Thymus (tissue), 11 donors: Measurements from ENCODE around the gene ATCAY. TPM values are rescaled to one million over a fixed set of nuclear protein-coding genes. Genes with fewer than 3 reads are reported as not detected.

ENCODE experiments used
- DNase-seq, 9 donors: peaks; one replicate each; pipeline ENCODE4 v3.0.0-alpha.2; 2013; ENCODE audit warnings: low spot score in 9 of 9, low read depth in 6 of 9, missing footprints in 1 of 9
- H3K27ac ChIP-seq, 2 donors: one replicate each; pipeline ENCODE4 v1.5.1; 2013; ENCODE audit warnings: control low read depth in 1 of 2, low read depth in 1 of 2, low read length in 1 of 2, mild to moderate bottlenecking in 1 of 2, moderate library complexity in 1 of 2
- H3K27me3 ChIP-seq, 2 donors: one replicate each; pipeline ENCODE4 v1.5.1; 2013; ENCODE audit warnings: low read length in 1 of 2; ENCODE audit not compliant: control insufficient read depth in 2 of 2, insufficient read depth in 1 of 2
- H3K36me3 ChIP-seq, 2 donors: one replicate each; pipeline ENCODE4 v1.5.1; 2013; ENCODE audit warnings: low read length in 1 of 2, mild to moderate bottlenecking in 1 of 2, moderate library complexity in 1 of 2; ENCODE audit not compliant: control insufficient read depth in 2 of 2, insufficient read depth in 2 of 2
- H3K4me1 ChIP-seq, 2 donors: one replicate each; pipeline ENCODE4 v1.5.1; 2013; ENCODE audit warnings: low read length in 2 of 2; ENCODE audit not compliant: control insufficient read depth in 2 of 2, insufficient read depth in 2 of 2
- H3K4me3 ChIP-seq, 2 donors: one replicate each; pipeline ENCODE4 v1.5.1; 2013; ENCODE audit warnings: low read length in 2 of 2, control low read depth in 1 of 2, mild to moderate bottlenecking in 1 of 2
- H3K9me3 ChIP-seq, 2 donors: one replicate each; pipeline ENCODE4 v1.5.1; 2013; ENCODE audit warnings: low read length in 1 of 2, mild to moderate bottlenecking in 1 of 2; ENCODE audit not compliant: control insufficient read depth in 2 of 2, insufficient read depth in 1 of 2
- WGBS: extraction: QIAGEN DNeasy Blood & Tissue Kit; methylation state at CpG from one replicate; pipeline ENCODE4 v1.1.7; 2013; 5-methylcytosine and 5-hydroxymethylcytosine counted together
- polyA plus RNA-seq: library from polyadenylated mRNA; stranded (reverse); fragments of 200-250 nt; gene quantifications from one replicate; pipeline ENCODE4 v1.2.3, GENCODE V29; 2013
- total RNA-seq: library from RNA; stranded (reverse); fragments of 120-200 nt; gene quantifications from one replicate; pipeline ENCODE4 v1.2.4, GENCODE V29; 2013
- donor health status: healthy.

ATCAY gene
- total and polyA plus RNA-seq, 2 donors: 0.09 TPM

DNA sequence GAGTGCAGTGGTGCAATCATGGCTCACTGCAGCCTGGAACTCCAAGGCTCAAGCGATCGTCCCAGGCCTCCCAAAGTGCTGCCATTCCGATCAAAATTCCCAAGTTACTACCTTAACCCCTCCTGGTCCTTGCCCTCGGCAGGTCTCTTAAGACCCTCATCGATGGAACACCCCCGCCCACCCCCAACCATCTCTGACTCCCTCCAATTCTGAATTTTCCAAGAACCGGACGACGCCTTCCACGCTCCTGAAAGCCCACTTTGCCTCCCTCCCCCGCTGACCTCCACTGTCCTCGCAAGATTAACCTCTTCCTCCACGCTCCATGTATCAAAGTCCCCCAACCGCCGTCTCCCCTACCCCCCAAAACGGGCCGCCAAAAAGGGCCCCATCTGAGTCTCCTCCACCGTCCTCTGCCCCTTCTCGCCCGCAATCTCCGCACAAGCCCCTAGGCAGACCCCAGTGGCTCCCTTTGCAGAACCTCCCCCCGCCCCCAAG is 89.9 kb downstream of the ATCAY start:
- Histone ChIP-seq H3K36me3 (peaks cover 29 to 44% of the 10 kb centered on the region in 2 donors), H3K27me3 (no peaks in the 10 kb centered on the region), H3K4me3 (peak overlapping the region; percentile 87 to 93), H3K9me3 (no peaks in the 10 kb centered on the region), H3K4me1 (peaks cover 11 to 24% of the 10 kb centered on the region in 2 donors), H3K27ac (peak overlapping the region; percentile 62 to 90)
- no peak for DNase-seq
- WGBS: 3% methylated on average over 21 of the region's 22 CpGs

DNA sequence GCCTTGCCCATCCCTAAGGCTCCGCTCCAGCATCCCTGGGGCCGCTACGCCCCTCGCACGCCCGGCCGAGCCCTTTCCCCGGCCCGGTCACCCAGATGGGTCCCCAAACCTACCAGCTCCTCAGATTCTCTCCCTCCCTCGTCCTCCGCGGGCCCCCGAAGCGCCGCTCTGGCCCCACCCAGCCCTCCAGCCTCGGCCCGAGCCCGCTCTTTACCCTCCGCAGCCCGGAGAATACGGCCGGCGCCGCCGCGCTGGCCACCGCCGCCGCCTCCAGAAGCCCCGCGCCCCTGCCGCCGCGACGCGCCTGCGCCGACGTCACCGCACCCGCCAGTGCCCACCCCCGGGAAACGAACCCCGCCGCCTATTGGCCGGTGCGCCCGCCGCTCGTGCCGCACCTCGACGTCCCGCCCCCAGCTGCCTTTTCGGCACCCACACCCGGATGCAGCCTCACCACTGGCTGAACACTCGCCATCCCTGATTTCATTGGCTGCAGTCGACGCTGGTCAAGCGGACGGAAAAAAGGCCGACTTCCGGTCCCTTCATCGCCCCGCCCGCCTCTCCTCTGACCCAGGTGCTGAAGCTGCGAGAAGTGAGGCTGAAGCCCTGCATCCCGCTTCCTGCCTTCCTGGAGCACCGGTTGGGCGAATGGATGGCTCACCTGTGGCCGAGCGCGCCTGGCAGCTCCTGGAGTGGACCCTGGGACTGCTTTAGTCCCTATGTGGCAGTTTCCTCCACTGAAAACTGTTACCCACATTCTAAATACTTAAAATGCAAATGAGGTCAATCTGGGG is 90.5 kb downstream of the ATCAY start, which contains the start of gene DAPK3:
DAPK3 (minus strand) TSS at position 292 of the 791 bp plus-strand sequence. CDS start 1,364 bp downstream, outside the sequence.
- Histone ChIP-seq H3K4me3 (peak within 1 kb of the TSS; percentile 87 to 93), H3K9me3 (no peaks in the 10 kb centered on the region), H3K4me1 (peaks cover 11 to 24% of the 10 kb centered on the region in 2 donors), H3K27ac (peak within 1 kb of the TSS; percentile 62 to 90), H3K27me3 (no peaks in the 10 kb centered on the region), H3K36me3 (peaks cover 33 to 44% of the 10 kb centered on the region in 2 donors)
- 2% methylated on average over 73 of the region's 73 CpGs for WGBS
- DNase-seq: peak; percentile 61 to 92 (median 82)

DNA sequence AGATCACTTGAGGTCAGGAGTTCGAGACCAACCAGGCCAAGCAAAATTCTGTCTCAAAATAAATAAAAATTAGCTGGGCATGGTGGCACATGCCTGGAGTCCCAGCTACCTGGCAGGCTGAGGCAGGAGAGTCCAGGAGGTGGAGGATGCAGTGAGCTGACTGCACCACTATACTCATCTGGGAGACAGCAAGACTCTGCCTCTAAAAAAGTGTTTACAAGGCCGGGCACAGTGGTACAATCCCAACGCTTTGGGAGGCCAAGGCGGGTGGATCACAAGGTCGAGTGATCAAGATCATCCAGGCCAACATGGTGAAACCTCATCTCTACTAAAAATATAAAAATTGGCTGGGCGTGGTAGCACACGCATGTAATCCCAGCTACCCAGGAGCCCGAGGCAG is 94.7 kb downstream of the ATCAY start:
- WGBS: 98% methylated on average over 8 of the region's 8 CpGs
- H3K27ac ChIP-seq: no peak overlapping the region
- H3K9me3 ChIP-seq: peaks cover 1 to 6% of the 10 kb centered on the region in 2 donors
- no peak for DNase-seq
- no peak overlapping the region for H3K4me3 ChIP-seq
- H3K27me3 ChIP-seq: peaks cover 0 to 2% of the 10 kb centered on the region in 2 donors
- peaks cover 4 to 9% of the 10 kb centered on the region in 2 donors for H3K4me1 ChIP-seq
- peaks cover 48 to 52% of the 10 kb centered on the region in 2 donors for H3K36me3 ChIP-seq

DNA sequence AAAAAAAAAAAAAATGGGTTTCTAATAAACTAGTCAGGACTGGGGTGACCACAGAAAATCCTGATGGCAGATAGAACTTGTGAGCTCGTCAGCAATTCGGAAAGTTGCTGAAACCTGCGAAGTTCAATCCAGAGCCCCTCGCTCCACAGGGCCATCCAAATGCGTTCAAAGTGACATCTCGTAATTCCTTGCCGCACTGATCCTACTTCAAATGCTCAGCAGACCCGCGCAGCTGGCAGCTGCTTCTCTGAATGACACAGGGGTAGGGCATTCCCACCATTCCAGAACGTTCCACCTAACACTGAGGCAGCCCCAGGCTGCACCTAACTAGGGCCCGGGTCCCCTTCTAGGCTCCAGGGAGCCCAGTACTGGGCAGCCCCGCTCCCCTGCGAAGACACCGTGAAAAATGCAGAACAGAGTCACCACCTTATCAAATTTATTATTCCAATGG is 95.2 kb downstream of the ATCAY start:
- no peak overlapping the region for H3K27ac ChIP-seq
- peaks cover 54 to 57% of the 10 kb centered on the region in 2 donors for H3K36me3 ChIP-seq
- H3K27me3 ChIP-seq: peaks cover 0 to 2% of the 10 kb centered on the region in 2 donors
- H3K4me1 ChIP-seq: peaks cover 3 to 5% of the 10 kb centered on the region in 2 donors
- no peak for DNase-seq
- 96% methylated on average over 14 of the region's 14 CpGs for WGBS
- H3K9me3 ChIP-seq: peaks cover 1 to 6% of the 10 kb centered on the region in 2 donors
- H3K4me3 ChIP-seq: no peak overlapping the region

DNA sequence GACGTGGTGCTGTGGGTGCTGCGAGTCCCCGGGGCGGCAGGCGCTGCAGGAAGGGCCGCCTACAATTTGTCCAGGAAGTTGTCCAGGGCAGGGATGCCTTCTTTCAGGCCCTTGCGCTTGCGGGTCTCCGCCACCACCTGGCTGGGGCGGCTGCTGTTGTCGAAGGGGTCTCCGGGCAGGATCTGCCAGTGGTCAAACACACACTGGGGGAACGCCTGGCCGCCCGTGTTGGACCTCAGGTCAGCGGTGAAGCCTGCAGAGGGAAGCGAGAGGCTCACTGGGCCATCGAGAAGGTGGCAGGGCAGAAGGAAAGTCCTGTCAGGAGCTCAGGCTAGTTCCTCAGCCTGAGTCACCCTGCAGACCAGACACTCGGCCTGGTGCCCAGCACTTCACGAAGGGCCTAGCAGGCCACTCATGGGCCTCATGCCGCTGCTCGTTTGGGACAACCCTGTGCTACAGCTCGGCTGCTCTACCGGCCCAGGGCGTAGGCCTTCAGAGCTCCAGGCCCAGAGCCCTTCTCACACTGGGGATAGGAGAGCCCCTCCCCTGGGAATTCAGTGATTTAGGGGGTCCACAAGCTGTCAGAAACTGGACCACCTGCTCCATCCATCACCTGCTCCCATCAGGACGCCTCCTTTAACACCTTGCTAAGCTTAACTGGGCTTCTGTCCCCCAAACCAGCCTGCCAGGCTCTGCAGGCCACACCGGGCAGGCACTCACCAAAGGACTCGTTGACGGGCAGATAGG is 96.2 kb downstream of the ATCAY start:
- 95% methylated on average over 29 of the region's 29 CpGs for WGBS
- no peaks in the 10 kb centered on the region for H3K4me1 ChIP-seq
- DNase-seq: no peak
- no peak overlapping the region for H3K4me3 ChIP-seq
- no peak overlapping the region for H3K27ac ChIP-seq
- H3K27me3 ChIP-seq: peaks cover 0 to 2% of the 10 kb centered on the region in 2 donors
- H3K9me3 ChIP-seq: peaks cover 1 to 6% of the 10 kb centered on the region in 2 donors
- peaks cover 64 to 67% of the 10 kb centered on the region in 2 donors for H3K36me3 ChIP-seq

Other genes with a start within 250 kb of the ATCAY start
- 3.4 TPM for gene PIP5K1C, start 180.2 kb upstream of the ATCAY start, total RNA-seq
- 14.0 TPM for gene PIP5K1C, start 180.2 kb upstream of the ATCAY start, polyA plus RNA-seq
- 1.4 TPM for gene TJP3, start 172.3 kb upstream of the ATCAY start, total RNA-seq
- gene TJP3, start 172.3 kb upstream of the ATCAY start, polyA plus RNA-seq: 3.3 TPM
- gene APBA3, start 119.0 kb upstream of the ATCAY start, total RNA-seq: 23.7 TPM
- gene APBA3, start 119.0 kb upstream of the ATCAY start, polyA plus RNA-seq: 26.1 TPM
- gene MRPL54, start 118.0 kb upstream of the ATCAY start, total RNA-seq: 138 TPM
- gene MRPL54, start 118.0 kb upstream of the ATCAY start, polyA plus RNA-seq: 95.9 TPM
- 0.09 TPM for gene RAX2, start 108.5 kb upstream of the ATCAY start, total RNA-seq
- gene RAX2, start 108.5 kb upstream of the ATCAY start, polyA plus RNA-seq: 0.07 TPM
- 12.0 TPM for gene MATK, start 94.3 kb upstream of the ATCAY start, total RNA-seq
- gene MATK, start 94.3 kb upstream of the ATCAY start, polyA plus RNA-seq: 16.2 TPM
- gene ZFR2, start 11.6 kb upstream of the ATCAY start, total RNA-seq: 0.33 TPM
- 0.32 TPM for gene ZFR2, start 11.6 kb upstream of the ATCAY start, polyA plus RNA-seq
- 0.14 TPM for gene NMRK2, start 52.4 kb downstream of the ATCAY start, total RNA-seq
- gene NMRK2, start 52.4 kb downstream of the ATCAY start, polyA plus RNA-seq: 1.1 TPM
- 21.2 TPM for gene DAPK3, start 90.4 kb downstream of the ATCAY start, total RNA-seq
- 50.7 TPM for gene DAPK3, start 90.4 kb downstream of the ATCAY start, polyA plus RNA-seq
- gene EEF2, start 104.8 kb downstream of the ATCAY start, total RNA-seq: 1,612 TPM
- 815 TPM for gene EEF2, start 104.8 kb downstream of the ATCAY start, polyA plus RNA-seq
- gene PIAS4, start 127.1 kb downstream of the ATCAY start, total RNA-seq: 13.4 TPM
- gene PIAS4, start 127.1 kb downstream of the ATCAY start, polyA plus RNA-seq: 10.8 TPM
- gene ZBTB7A, start 186.2 kb downstream of the ATCAY start, total RNA-seq: 5.1 TPM
- gene ZBTB7A, start 186.2 kb downstream of the ATCAY start, polyA plus RNA-seq: 9.4 TPM
- 98.4 TPM for gene MAP2K2, start 243.4 kb downstream of the ATCAY start, total RNA-seq
- 144 TPM for gene MAP2K2, start 243.4 kb downstream of the ATCAY start, polyA plus RNA-seq